ENCODE measurements around the gene HSD17B12.

GRCh38 chr11:43646767-43647166 lies 33.8 kb upstream of the HSD17B12 start:
- no peak for TF ChIP-seq CTCF (IDR thresholded peaks at IDR 0.05)
- TF ChIP-seq POLR2A (IDR thresholded peaks at IDR 0.05), result no peak

All from gastroesophageal sphincter (tissue), 3 donors.